Measurements from ENCODE around the gene C16orf46. TPM values are rescaled to one million over a fixed set of nuclear protein-coding genes. Genes with fewer than 3 reads are reported as not detected.

C16orf46 gene
- total and polyA plus RNA-seq, 2 of the 13 experiments (the other 11 are each of a cell fraction or from before 2014, with no cell fraction given), result 0.38 to 0.55 TPM

DNA sequence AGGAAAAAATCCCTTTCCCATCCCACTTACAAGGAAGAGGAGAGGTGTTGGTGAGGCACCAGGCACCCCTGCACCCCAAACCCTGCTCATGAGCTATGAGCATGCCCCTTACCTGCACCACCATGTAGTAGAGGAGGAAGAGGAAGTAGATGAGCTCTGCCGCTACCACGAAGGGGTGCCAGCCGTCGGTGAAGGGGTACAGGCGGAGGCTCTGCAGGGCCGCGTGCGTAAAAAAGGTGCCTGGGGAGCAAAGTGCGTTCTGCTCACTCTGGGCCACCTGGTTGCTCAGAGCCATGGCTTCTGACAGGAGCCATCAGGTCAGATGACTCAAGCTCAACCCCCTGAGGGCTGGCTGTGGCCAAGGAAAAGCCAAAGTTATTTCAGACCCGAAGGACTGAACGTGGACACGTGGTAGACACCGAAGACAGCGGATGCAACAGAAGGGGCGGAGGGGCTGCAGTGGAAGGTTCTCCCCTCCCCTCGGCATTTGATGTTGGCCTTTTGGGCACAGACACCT lies 44.5 kb upstream of the C16orf46 start:
- no TSS peak for BruUV-seq (replicated peaks)
- Histone ChIP-seq H3K9ac (ENCODE audit: insufficient read depth, low read depth, low read length) (no peak overlapping the region), H4K20me1 (ENCODE audit: insufficient read depth, low read length) (no peaks in the 10 kb centered on the region), H2AFZ (ENCODE audit: low read length) (no peak overlapping the region), H3K4me3 (replicated peaks in 1 of 3; ENCODE audit: insufficient read depth in 1 of 3, low read depth in 2 of 3, low read length in 3 of 3) (no peak overlapping the region), H3K4me1 (ENCODE audit: insufficient read depth, low read length) (peaks cover 14% of the 10 kb centered on the region), H3K4me2 (ENCODE audit: low read depth, low read length) (no peak overlapping the region), H3K79me2 (ENCODE audit: insufficient read depth, low read length) (no peaks in the 10 kb centered on the region), H3K36me3 (replicated peaks in 1 of 2; ENCODE audit: control insufficient read depth in 1 of 2, insufficient read depth in 2 of 2, low read length in 2 of 2) (no peaks in the 10 kb centered on the region; a peak in 1 of 5 replicates), H3K9me3 (ENCODE audit: low read length) (no peaks in the 10 kb centered on the region), H3K27me3 (ENCODE audit: control insufficient read depth in 1 of 2, insufficient read depth in 2 of 2, low read length in 2 of 2) (no peaks in the 10 kb centered on the region), H3K27ac (ENCODE audit: extremely low read length, insufficient read depth, low read length) (no peak overlapping the region)
- FAIRE-seq, result no peak
- ChIA-PET POLR2A (interaction anchor here (1.2 kb wide), 1 partner anchor 19 kb away, joined by 3 read pairs; no protein-coding TSS in a partner anchor), CTCF (ENCODE audit: low intra/inter-chr PET ratio, low total read pairs) (no interaction called here)
- TF ChIP-seq, protein P1, sequence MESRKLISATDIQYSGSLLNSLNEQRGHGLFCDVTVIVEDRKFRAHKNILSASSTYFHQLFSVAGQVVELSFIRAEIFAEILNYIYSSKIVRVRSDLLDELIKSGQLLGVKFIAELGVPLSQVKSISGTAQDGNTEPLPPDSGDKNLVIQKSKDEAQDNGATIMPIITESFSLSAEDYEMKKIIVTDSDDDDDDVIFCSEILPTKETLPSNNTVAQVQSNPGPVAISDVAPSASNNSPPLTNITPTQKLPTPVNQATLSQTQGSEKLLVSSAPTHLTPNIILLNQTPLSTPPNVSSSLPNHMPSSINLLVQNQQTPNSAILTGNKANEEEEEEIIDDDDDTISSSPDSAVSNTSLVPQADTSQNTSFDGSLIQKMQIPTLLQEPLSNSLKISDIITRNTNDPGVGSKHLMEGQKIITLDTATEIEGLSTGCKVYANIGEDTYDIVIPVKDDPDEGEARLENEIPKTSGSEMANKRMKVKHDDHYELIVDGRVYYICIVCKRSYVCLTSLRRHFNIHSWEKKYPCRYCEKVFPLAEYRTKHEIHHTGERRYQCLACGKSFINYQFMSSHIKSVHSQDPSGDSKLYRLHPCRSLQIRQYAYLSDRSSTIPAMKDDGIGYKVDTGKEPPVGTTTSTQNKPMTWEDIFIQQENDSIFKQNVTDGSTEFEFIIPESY (CRISPR knock-in tag; IDR thresholded peaks at IDR 0.05), result peak; percentile 92
- TF ChIP-seq ZBTB49 (CRISPR knock-in tag; IDR thresholded peaks at IDR 0.05; ENCODE audit: borderline replicate concordance), result no peak
- in situ Hi-C loops (cut with HindIII; ENCODE audit: extremely low pct_ligation_motif_present, low pct_unique_long_range_greater_than_20kb) (no loop called here), intact Hi-C loops (cut with micrococcal nuclease; ENCODE audit: unreplicated experiment) (no loop called here)
- 86% methylated on average over 16 of the region's 16 CpGs for WGBS (ENCODE audit: low lambda C conversion rate)
- no peak for ATAC-seq
- no peak for DNase-seq (ENCODE audit: low spot score)

GRCh38 chr16:81117436-81117835 lies 40.4 kb upstream of the C16orf46 start:
- Histone ChIP-seq H3K79me2 (ENCODE audit: insufficient read depth, low read length) (no peaks in the 10 kb centered on the region), H3K36me3 (replicated peaks in 1 of 2; ENCODE audit: control insufficient read depth in 1 of 2, insufficient read depth in 2 of 2, low read length in 2 of 2) (no peaks in the 10 kb centered on the region; a peak in 1 of 5 replicates), H3K9ac (ENCODE audit: insufficient read depth, low read depth, low read length) (no peak overlapping the region), H3K27ac (ENCODE audit: extremely low read length, insufficient read depth, low read length) (no peak overlapping the region), H3K27me3 (ENCODE audit: control insufficient read depth in 1 of 2, insufficient read depth in 2 of 2, low read length in 2 of 2) (no peaks in the 10 kb centered on the region), H3K4me3 (replicated peaks in 1 of 3; ENCODE audit: insufficient read depth in 1 of 3, low read depth in 2 of 3, low read length in 3 of 3) (no peak overlapping the region), H4K20me1 (ENCODE audit: insufficient read depth, low read length) (no peaks in the 10 kb centered on the region), H3K9me3 (ENCODE audit: low read length) (no peaks in the 10 kb centered on the region), H2AFZ (ENCODE audit: low read length) (no peak overlapping the region), H3K4me2 (ENCODE audit: low read depth, low read length) (no peak overlapping the region), H3K4me1 (ENCODE audit: insufficient read depth, low read length) (no peaks in the 10 kb centered on the region)
- in situ Hi-C loops (cut with HindIII; ENCODE audit: extremely low pct_ligation_motif_present, low pct_unique_long_range_greater_than_20kb) (no loop called here), intact Hi-C loops (cut with micrococcal nuclease; ENCODE audit: unreplicated experiment) (no loop called here)
- ChIA-PET POLR2A (no interaction called here), CTCF (ENCODE audit: low intra/inter-chr PET ratio, low total read pairs) (no interaction called here)
- 70% methylated on average over 9 of the region's 11 CpGs for WGBS (ENCODE audit: low lambda C conversion rate)
- no peak for FAIRE-seq
- BruUV-seq (replicated peaks), result no TSS peak
- no peak for DNase-seq (ENCODE audit: low spot score)
- peak; percentile 17; the same call in 1 of the 3 replicates for ATAC-seq
- no peak for TF ChIP-seq CREB3 (CRISPR knock-in tag; IDR thresholded peaks at IDR 0.05)
- no peak for TF ChIP-seq PRPF4 (IDR thresholded peaks at IDR 0.05; ENCODE audit: low read depth, low read length, poor library complexity, severe bottlenecking)
- TF ChIP-seq GRHL1 (CRISPR knock-in tag; conservative IDR thresholded peaks at IDR 0.05), result no peak
- TF ChIP-seq RARG (CRISPR knock-in tag; IDR thresholded peaks at IDR 0.05; ENCODE audit: low read depth), result no peak
- TF ChIP-seq TAF1 (CRISPR knock-in tag; IDR thresholded peaks at IDR 0.05), result no peak
- no peak for TF ChIP-seq ZNF691 (CRISPR knock-in tag; IDR thresholded peaks at IDR 0.05; ENCODE audit: borderline replicate concordance, low read depth)
- no peak for TF ChIP-seq GATAD2A (CRISPR knock-in tag; IDR thresholded peaks at IDR 0.05)

All from HepG2 (cell line).